GM18505 (cell line): ENCODE measurements around the gene SCN1A.
"Not testable (repeated sequence)": the region's sequence is repeated elsewhere in the genome, so short reads cannot be mapped to it uniquely, and the experiment has no call there.

Source experiments
- ATAC-seq: cut with Tn5 transposase; IDR thresholded peaks from one replicate; pipeline ENCODE4 v1.9.1; 2021; ENCODE audit not compliant: unreplicated experiment
- POLR2A ChIP-seq: IDR thresholded peaks from 4 replicates; pipeline ENCODE4 v1.6.1; 2011; ENCODE audit warnings: borderline replicate concordance; ENCODE audit not compliant: insufficient read depth, insufficient read length; ENCODE audit errors: extremely low read depth

The SCN1A gene

GRCh38 chr2:166147883-166148282 lies 20.1 kb upstream of the SCN1A start:
- TF ChIP-seq POLR2A: no peak
- no peak for ATAC-seq

- no peak for TF ChIP-seq POLR2A
- ATAC-seq: no peak
Measured at GRCh38 chr2:166144071-166144470, 16.3 kb upstream of the SCN1A start.

DNA sequence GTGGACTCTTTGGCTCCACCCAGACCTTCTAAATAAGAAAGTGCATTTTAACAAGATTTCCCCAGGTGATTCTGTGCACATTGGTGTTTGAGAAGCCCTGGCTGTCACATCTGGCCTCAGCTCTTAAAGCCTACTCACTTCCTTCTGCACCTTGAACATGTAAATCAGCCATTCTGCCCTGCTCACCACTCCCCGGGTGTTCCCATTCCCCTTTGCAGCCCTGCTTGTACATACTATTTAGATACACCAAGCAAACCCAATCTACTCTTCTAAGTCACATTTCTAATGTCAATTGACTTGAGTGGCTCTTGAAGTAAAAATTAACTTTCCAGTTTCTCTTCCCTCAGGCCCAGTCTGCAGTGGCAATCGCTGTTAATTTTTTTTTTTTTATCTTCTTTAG lies 13.1 kb upstream of the SCN1A start:
- no peak for ATAC-seq
- TF ChIP-seq POLR2A: no peak

DNA sequence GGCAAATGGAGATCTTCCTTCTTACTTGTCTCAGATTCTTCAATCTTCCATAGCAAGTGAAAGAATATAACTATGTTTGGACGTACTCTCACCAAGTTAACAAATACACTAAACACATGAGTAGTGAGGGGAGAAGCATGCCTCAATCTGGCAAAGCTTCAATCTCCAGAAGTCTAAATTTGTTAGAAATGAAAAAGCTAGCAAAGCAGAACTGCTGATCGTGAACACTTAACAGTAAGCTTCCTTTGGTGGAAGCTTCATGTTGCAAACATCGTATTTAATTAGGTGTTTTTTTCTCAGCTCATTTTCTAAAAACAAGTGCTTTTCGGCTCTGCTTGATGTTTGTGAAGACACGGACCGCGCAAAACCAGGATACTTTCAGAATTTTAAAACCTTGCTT lies 12.7 kb upstream of the SCN1A start:
- no peak for ATAC-seq
- TF ChIP-seq POLR2A: no peak

GRCh38 chr2:166139479-166139878 lies 11.7 kb upstream of the SCN1A start:
- ATAC-seq: not testable (repeated sequence)

DNA sequence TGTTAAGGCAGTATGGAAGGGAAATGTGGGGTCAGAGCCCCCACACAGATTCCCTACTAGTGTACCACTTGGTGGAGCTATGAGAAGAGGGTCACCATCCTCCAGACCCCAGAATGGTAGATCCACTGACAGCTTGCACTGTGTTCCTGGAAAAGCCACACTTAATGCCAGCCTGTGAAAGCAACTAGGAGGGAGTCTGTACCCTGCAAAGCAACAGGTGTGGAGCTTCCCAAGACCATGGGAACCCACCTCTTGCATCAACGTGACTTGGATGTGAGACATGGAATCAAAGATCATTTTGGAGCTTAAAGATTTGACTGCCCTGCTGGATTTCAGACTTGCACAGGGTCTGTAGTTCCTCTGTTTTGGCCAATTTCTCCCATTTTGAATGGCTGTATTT lies 10.8 kb upstream of the SCN1A start:
- no peak for TF ChIP-seq POLR2A
- no peak for ATAC-seq

- no peak for ATAC-seq
Measured at GRCh38 chr2:166138144-166138543, 10.3 kb upstream of the SCN1A start.

GRCh38 chr2:166137331-166137730 lies 9.5 kb upstream of the SCN1A start:
- TF ChIP-seq POLR2A: no peak
- no peak for ATAC-seq

More at GRCh38 chr2:166138144-166138543, 10.3 kb upstream of the SCN1A start:
- no peak for TF ChIP-seq POLR2A

DNA sequence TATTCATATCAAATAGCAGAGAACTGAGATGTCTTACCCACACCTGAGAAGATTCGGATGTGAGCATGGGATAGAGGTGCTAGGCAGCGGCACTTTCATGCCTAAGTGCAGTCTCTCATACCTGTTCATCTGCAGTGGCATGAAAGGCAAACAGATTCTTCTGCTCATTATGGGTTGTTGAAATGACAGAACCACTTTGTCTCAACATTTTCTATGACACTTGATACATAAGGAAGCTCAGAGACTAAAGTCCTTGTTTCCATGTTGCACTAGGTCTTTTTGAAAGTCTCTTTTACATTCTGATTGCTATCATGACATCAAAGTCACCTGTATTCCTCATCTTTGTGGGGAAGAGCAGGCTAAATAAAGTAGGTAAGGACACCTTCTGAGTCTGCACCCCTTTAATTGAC lies 8.0 kb upstream of the SCN1A start:
- no peak for ATAC-seq
- no peak for TF ChIP-seq POLR2A

GRCh38 chr2:166135152-166135848 lies 7.5 kb upstream of the SCN1A start:
- no peak for ATAC-seq
- no peak for TF ChIP-seq POLR2A

- no peak for ATAC-seq
- TF ChIP-seq POLR2A: no peak
Measured at GRCh38 chr2:166134252-166135151, 6.7 kb upstream of the SCN1A start.

DNA sequence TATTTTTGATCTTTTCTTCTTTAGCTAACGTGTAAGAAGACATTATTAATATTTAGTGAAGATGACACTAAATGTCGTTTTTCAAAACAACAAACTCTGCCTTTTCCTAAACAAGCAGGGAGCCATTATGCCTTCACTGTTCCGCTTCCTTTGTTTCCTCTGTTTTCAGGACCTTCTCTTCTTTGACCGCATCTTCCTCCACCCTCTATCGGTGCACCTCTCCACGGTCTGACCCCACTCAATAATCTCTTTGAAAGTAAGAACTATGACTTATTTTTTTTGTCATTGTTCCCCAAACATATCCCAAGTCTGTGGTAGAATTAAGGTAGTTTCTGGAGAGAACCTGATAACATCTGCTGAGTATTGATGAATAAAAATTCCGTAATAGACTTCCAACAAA lies 5.8 kb upstream of the SCN1A start:
- TF ChIP-seq POLR2A: no peak
- no peak for ATAC-seq

GRCh38 chr2:166128156-166128505 lies 311 bp upstream of the SCN1A start:
- no peak for ATAC-seq
- no peak for TF ChIP-seq POLR2A

DNA sequence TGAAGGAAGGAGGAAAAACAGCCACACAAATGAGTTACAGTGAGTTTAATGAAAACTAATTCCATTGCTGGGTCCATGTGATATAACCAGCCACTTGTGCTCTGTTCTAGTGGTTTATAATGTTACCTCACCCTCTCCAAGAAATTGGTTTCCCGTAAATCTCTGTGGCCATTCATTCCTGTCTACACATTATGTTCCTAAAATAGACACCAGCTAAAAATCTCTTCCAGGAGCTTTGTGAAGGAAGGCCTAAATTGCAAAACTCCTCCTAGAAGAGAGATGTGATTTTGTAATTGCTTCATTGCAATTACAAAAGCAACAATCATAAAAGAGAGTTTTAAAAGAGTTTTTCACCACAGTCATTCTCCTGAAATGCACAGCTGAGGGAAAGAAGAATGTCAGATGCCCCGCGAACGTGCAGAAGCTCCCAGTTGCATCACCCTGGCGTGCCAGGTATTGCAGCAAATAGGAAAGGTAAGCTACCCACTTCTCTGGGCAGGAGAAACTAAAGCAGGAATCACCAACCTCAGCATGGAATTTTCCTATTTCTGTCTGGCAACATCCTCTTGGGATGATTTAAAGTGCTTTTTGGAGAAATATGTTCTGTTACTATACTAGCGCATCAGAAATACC lies 1.7 kb downstream of the SCN1A start:
- no peak for ATAC-seq
- TF ChIP-seq POLR2A: no peak

GRCh38 chr2:166125557-166125956 lies 2.3 kb downstream of the SCN1A start:
- ATAC-seq: no peak
- no peak for TF ChIP-seq POLR2A

GRCh38 chr2:166118180-166118579 lies 9.6 kb downstream of the SCN1A start:
- no peak for TF ChIP-seq POLR2A
- no peak for ATAC-seq
